Skeletal muscle tissue (tissue), 4 donors: ENCODE results near the gene TOX4. TPM values are rescaled to one million over a fixed set of nuclear protein-coding genes. Genes with fewer than 3 reads are reported as not detected.

ENCODE experiments used
- H3K27ac ChIP-seq: one replicate; pipeline ENCODE4 v1.7.0; 2013; ENCODE audit warnings: mild to moderate bottlenecking, low read depth, low read length, inconsistent platforms
- H3K27me3 ChIP-seq, 3 donors: one replicate each; pipeline ENCODE4 v1.7.0; 2013; ENCODE audit warnings: low read length in 3 of 3; ENCODE audit not compliant: control insufficient read depth in 3 of 3, insufficient read depth in 3 of 3
- H3K36me3 ChIP-seq, 3 donors: one replicate each; pipeline ENCODE4 v1.7.0; 2013; ENCODE audit warnings: low read length in 3 of 3; ENCODE audit not compliant: control insufficient read depth in 3 of 3, insufficient read depth in 3 of 3
- H3K4me1 ChIP-seq, 3 donors: one replicate each; pipeline ENCODE4 v1.7.0; 2013; ENCODE audit warnings: low read length in 3 of 3, mild to moderate bottlenecking in 3 of 3; ENCODE audit not compliant: control insufficient read depth in 3 of 3, insufficient read depth in 3 of 3
- H3K4me3 ChIP-seq, 3 donors: one replicate each; pipeline ENCODE4 v1.7.0; 2013; ENCODE audit warnings: low read length in 3 of 3
- H3K9ac ChIP-seq, 3 donors: one replicate each; pipeline ENCODE4 v1.7.0; 2013; ENCODE audit warnings: low read length in 3 of 3, mild to moderate bottlenecking in 3 of 3, moderate library complexity in 2 of 3, low read depth in 1 of 3
- H3K9me3 ChIP-seq, 3 donors: one replicate each; pipeline ENCODE4 v1.7.0; 2013; ENCODE audit warnings: low read length in 3 of 3; ENCODE audit not compliant: control insufficient read depth in 3 of 3
- total RNA-seq: library from RNA; depleted of rRNA; stranded (reverse); fragments of >200 nt; gene quantifications from one replicate; pipeline ENCODE4 v1.2.3, GENCODE V29; 2014
- donor health status: Osteomylitis.

Gene TOX4
- total RNA-seq, 1 donor from 2014 or later = 18.8 TPM

DNA sequence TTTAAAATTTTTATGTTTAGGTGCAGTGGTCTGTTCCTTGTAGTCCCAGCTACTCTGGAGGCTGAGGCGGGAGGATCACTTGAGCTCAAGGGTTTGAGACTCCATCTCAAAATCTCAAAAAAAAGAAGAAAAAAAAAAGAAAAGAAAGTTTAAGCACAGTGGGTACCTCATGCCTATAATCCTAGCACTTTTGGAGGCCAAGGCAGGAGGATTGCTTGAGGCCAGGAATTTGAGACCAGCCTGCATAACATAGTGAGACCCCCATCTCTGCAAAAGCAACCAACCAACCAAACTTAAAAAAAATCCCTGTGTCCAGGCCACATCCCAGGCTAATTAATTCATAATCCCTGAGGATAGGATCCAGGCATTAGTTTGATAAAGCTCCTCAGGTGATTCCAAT lies 52.5 kb downstream of the TOX4 start:
- H3K4me3 ChIP-seq = no peak overlapping the region
- H3K27ac ChIP-seq = no peak overlapping the region
- no peak overlapping the region for H3K9ac ChIP-seq
- peaks cover under 1 to 5% (median 4%) of the 10 kb centered on the region in 3 donors for H3K27me3 ChIP-seq
- H3K4me1 ChIP-seq = peaks cover 0 to 2% (median 2%) of the 10 kb centered on the region in 3 donors
- no peaks in the 10 kb centered on the region for H3K9me3 ChIP-seq
- no peaks in the 10 kb centered on the region for H3K36me3 ChIP-seq

DNA sequence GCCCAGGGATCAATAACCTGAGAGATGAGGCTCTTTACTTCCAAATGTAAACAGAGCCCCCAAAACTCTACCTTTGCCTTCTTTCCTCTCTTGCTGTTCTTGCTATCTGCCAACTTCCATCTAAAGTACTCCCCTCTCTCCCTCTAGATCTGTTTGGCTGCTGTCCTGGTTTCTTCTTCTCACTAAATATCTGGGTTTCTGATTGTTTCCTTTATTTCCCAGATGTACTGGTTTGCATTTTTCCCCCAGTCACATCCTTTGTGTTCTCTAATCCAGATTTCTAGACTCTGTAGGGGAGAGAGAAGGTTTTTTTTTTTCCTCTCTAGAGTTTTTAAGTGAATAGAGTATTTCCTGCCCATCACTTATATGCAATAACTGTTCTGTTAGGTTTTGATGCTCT lies 56.3 kb downstream of the TOX4 start:
- Histone ChIP-seq H3K27ac (no peak overlapping the region), H3K36me3 (no peaks in the 10 kb centered on the region), H3K4me3 (no peak overlapping the region), H3K4me1 (peaks cover 4 to 9% (median 6%) of the 10 kb centered on the region in 3 donors), H3K9ac (no peak overlapping the region), H3K27me3 (peaks cover 11 to 33% (median 28%) of the 10 kb centered on the region in 3 donors), H3K9me3 (no peaks in the 10 kb centered on the region)

DNA sequence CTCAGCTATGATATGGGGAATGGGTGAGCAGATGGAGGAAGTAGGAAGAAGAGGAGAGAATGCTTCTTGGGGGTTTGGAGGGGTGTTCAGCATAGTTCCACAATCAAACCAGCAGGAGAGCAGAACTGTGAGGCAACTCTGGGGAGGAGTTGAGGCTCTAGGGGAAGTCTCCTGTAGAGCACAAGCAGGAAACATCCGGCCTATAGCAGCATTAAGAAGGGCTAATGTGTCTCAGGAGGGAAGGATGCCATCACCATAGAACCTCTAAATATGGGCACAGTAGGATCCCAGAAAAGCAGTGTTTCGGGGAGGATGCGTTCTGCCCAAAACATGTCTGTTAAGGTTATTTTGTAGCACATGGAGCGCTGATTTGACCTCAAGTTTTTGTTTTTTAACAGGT lies 57.6 kb downstream of the TOX4 start:
- Histone ChIP-seq H3K27ac (no peak overlapping the region), H3K9me3 (no peaks in the 10 kb centered on the region), H3K27me3 (peaks cover 20 to 39% (median 32%) of the 10 kb centered on the region in 3 donors), H3K4me1 (peaks cover 4 to 9% (median 6%) of the 10 kb centered on the region in 3 donors), H3K9ac (no peak overlapping the region), H3K4me3 (no peak overlapping the region), H3K36me3 (no peaks in the 10 kb centered on the region)

DNA sequence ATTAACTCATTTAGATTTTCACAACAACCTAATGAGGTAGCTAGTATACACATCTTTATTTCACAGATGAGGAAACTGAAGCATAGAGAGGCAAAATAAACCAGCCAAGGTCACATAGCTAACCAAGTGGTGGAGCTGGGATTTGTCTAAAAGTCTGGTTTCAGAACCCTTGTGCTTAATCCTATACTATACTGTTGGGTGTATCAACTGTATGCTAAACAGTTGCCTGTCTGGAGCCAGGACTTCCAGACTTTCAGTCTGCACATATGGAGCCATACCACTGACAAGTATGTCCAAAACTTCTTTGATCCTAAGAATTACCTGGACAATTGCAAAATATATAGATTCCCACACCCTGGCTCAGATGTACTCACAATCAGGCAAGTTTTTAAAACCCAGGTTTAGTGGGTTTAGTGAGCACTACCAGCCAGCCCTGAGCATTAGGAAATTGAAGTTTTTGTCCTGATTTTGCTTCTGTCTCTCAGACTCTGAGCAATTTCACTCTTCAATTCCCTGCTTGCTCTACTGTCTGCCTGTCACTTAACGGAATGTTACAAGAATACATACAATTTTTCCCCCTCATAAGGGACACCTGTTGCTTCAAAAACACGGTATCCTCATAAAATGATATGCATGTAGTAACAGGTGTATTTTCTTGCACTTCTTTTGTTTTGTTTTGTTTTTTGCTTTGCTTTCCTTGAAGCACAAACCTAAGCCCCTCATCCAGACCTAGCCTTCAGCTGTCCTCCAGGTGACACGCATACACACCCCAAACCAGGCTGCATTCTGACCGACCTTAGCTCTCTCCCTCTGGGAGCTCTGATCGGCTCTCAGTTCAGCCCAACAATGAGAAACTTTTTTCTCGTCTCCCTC lies 58.8 kb downstream of the TOX4 start:
- no peak overlapping the region for H3K27ac ChIP-seq
- H3K4me3 ChIP-seq = no peak overlapping the region
- H3K27me3 ChIP-seq = peaks cover 21 to 39% (median 32%) of the 10 kb centered on the region in 3 donors
- no peaks in the 10 kb centered on the region for H3K36me3 ChIP-seq
- no peaks in the 10 kb centered on the region for H3K9me3 ChIP-seq
- peaks cover 4 to 9% (median 6%) of the 10 kb centered on the region in 3 donors for H3K4me1 ChIP-seq
- peak overlapping the region in 1 of 3 donors; percentile 54 for H3K9ac ChIP-seq

DNA sequence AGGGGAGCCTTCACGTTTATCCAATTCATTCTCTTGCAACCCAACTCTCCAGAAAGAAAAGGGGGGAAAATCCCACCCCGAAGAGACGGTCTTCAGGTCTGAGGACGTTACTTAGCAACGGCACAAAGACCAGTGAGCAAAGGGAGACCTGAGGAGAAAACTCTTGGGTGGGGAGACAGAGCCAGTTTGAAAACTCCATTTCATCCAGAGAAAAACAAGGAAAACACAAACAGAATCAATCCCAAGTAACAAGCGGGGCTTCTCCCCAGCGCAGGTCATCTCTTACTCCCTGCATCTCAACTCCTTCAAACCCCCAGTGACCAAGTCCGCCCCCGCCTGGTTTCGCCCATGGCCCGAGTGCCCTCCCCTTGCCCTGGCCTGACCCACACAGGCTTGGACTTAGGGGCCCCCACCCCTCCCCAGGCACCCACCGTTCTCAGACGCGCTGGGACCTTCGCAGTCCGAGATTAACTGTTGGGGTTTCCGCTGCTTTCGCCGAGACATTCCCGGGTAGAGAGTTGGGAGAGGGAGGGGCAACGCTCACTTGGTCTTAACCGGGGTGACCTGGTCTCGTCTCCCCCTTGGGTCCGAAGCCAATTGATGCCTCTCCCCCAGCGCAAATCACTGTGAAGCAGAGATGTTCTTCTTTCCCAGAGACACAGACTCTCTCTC lies 59.6 kb downstream of the TOX4 start:
- H3K36me3 ChIP-seq = no peaks in the 10 kb centered on the region
- no peaks in the 10 kb centered on the region for H3K9me3 ChIP-seq
- peak overlapping the region; percentile 9 to 54 (median 11) for H3K4me3 ChIP-seq
- H3K27ac ChIP-seq = no peak overlapping the region
- H3K27me3 ChIP-seq = peaks cover 21 to 39% (median 32%) of the 10 kb centered on the region in 3 donors
- H3K9ac ChIP-seq = peak overlapping the region in 1 of 3 donors; percentile 54
- peaks cover 4 to 9% (median 6%) of the 10 kb centered on the region in 3 donors for H3K4me1 ChIP-seq

DNA sequence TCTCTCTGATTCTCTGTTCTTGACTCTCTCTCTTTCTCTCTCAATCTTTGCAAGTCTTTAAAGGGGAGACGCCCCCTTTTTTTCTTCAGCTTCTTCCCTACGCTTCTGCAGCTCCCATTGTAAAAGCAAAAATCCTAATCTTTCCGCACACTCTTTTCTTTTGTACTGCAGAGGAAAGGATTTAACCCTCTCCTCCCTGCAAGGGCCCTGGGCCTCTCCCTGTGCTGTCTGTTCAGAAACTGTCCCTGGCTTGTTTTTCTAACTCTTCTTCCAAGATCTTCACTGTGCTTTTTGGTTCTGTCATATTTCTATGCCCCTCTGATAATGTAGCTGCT lies 60.1 kb downstream of the TOX4 start:
- Histone ChIP-seq H3K9me3 (no peaks in the 10 kb centered on the region), H3K9ac (no peak overlapping the region), H3K4me1 (peaks cover 4 to 9% (median 6%) of the 10 kb centered on the region in 3 donors), H3K27me3 (peaks cover 23 to 39% (median 32%) of the 10 kb centered on the region in 3 donors), H3K27ac (no peak overlapping the region), H3K36me3 (no peaks in the 10 kb centered on the region), H3K4me3 (peak overlapping the region; percentile 9 to 54 (median 11))

DNA sequence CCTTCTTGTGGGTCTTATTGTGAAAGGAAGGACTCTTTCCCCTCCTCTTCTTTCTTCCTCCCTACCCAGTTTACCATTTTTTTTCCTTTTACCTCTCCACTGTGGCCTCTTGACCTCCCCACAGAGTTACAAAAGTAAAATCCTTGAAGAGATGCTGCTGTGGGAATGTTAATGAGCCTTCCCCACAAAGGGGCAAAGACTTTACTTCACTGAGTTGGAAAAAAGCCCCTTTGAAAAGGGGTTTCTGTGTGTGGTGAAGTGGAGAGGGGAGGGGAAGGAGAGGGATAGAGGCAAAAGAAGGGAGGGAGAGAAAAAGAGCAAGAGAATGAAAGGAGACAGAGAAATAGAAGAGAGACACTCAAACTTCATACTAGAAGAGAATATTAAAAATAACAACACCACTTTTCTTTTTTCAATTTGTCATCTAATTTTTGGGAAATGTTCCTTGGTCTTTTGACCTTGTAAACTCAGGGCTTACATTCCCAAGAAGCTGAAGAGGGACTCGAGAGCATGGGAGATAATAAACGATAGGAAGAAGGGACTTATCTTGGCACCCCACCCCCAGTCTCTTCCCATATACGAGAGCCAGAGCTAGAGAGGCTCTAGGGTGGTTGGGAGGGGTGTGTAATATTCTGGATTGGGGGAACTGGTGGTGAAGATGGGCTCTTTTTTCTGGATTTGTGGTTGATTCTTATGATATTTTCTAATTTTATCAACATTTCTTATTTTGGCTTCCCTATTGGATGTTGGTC lies 62.4 kb downstream of the TOX4 start:
- H3K27me3 ChIP-seq = peaks cover 23 to 36% (median 30%) of the 10 kb centered on the region in 3 donors
- no peak overlapping the region for H3K27ac ChIP-seq
- no peak overlapping the region for H3K9ac ChIP-seq

DNA sequence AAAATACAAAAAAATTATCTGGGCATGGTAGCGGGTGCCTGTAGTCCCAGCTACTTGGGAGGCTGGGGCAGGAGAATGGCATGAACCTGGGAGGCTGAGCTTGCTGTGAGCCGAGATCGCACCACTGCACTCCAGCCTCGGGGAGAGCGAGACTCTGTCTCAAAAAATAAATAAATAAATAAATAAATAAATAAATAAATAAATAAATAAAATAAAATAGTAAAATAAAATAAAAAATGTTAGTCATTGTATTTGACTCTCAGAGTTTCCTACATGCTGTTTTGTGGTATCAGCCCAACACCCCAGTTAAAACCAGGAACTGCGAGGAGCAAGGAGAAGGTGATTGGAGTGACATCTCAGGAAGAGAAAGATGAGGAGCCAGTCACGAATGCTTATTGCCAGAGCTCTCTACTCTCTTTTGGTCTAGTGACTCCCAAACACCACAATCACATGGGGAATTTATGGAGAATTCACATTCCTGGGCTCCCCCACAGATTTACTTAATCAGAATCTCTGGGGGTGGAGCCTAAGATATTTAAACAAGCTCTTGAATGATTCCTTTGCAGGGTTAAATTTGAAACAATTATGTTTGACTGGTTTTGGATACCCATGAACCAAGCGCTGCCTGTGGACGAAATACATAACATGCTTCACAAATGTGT lies 64.5 kb downstream of the TOX4 start:
- peaks cover 13 to 18% (median 13%) of the 10 kb centered on the region in 3 donors for H3K27me3 ChIP-seq
- no peak overlapping the region for H3K27ac ChIP-seq
- peaks cover under 1 to 3% (median 1%) of the 10 kb centered on the region in 3 donors for H3K4me1 ChIP-seq
- H3K36me3 ChIP-seq = no peaks in the 10 kb centered on the region
- H3K9me3 ChIP-seq = no peaks in the 10 kb centered on the region
- no peak overlapping the region for H3K9ac ChIP-seq
- H3K4me3 ChIP-seq = no peak overlapping the region

More for the DNA sequence above, 62.4 kb downstream of the TOX4 start:
- H3K9me3 ChIP-seq = no peaks in the 10 kb centered on the region
- H3K4me1 ChIP-seq = peaks cover 4 to 9% (median 6%) of the 10 kb centered on the region in 3 donors
- no peak overlapping the region for H3K4me3 ChIP-seq
- H3K36me3 ChIP-seq = no peaks in the 10 kb centered on the region

DNA sequence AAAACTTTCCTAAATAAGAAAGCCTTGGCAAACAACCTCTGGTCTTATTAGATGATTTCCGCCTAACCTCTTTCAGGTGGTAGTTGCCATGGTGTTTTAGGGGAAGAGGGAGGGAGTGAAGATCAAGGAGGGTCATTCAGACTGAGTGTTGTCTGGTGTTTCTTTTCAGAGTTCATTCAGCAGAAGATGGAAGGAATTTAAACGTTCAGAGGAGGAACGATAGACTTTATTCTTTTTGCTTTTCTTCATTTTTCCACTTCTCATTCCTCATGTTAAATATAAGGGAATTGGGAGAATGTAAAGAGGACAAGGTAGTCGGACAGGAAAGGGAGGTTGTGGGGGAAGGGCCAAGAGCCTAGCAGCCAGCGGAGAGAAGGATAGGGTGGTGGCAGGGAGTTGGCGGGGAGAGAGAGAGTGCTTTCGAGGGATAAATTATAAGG lies 66.5 kb downstream of the TOX4 start:
- H3K27ac ChIP-seq = no peak overlapping the region
- H3K36me3 ChIP-seq = no peaks in the 10 kb centered on the region
- H3K9me3 ChIP-seq = no peaks in the 10 kb centered on the region
- H3K9ac ChIP-seq = no peak overlapping the region
- peaks cover 1 to 13% (median 4%) of the 10 kb centered on the region in 3 donors for H3K27me3 ChIP-seq
- no peaks in the 10 kb centered on the region for H3K4me1 ChIP-seq
- no peak overlapping the region for H3K4me3 ChIP-seq
